BJ (cell line): ENCODE results near the gene CYB561D1. TPM values are rescaled to one million over a fixed set of nuclear protein-coding genes. Genes with fewer than 3 reads are reported as not detected.

Experiments
- CTCF ChIA-PET: fragments of 350-600 bp; formaldehyde crosslinking; extraction: SDS; loops from one replicate; lab custom pipeline; 2021; ENCODE audit warnings: antibody characterized with exemption, inconsistent platforms; lab: Yijun Ruan, JAX
- POLR2A ChIA-PET: fragments of 300-600 bp; sonication (Branson Sonifier 250); formaldehyde crosslinking; extraction: SDS; loops from one replicate; lab custom pipeline; 2021; ENCODE audit warnings: antibody characterized with exemption; lab: Charles Lee
- DNase-seq: peaks from one replicate; pipeline ENCODE4 v3.0.0-alpha.2; 2011; ENCODE audit warnings: low read depth
- H3K27me3 ChIP-seq: 2 replicates; pipeline ENCODE4 v1.6.0; 2011; ENCODE audit warnings: low read length; ENCODE audit not compliant: control insufficient read depth, insufficient read depth
- H3K36me3 ChIP-seq: 2 replicates; pipeline ENCODE4 v1.5.1; 2011; ENCODE audit warnings: low read length; ENCODE audit not compliant: control insufficient read depth, insufficient read depth
- H3K4me3 ChIP-seq: 2 replicates; pipeline ENCODE4 v1.5.1; 2011; ENCODE audit warnings: low read depth, mild to moderate bottlenecking, control low read depth, low read length
- CTCF ChIP-seq: IDR thresholded peaks from 2 replicates; pipeline ENCODE4 v1.5.1; 2011; ENCODE audit warnings: low read depth, mild to moderate bottlenecking, control low read depth, inconsistent platforms, low read length, moderate library complexity; ENCODE audit not compliant: insufficient read depth
- polyA plus RNA-seq: library from polyadenylated mRNA; depleted of rRNA; stranded (reverse); fragments of >200 nt; gene quantifications from 2 replicates; pipeline ENCODE4 v1.2.3, GENCODE V29; 2011

Gene CYB561D1
- polyA plus RNA-seq, 1 experiment: 10.8 TPM

GRCh38 chr1:109534307-109534858, 40.5 kb downstream of the CYB561D1 start:
- TF ChIP-seq CTCF: no peak
- Histone ChIP-seq H3K27me3 (peaks cover 3% of the 10 kb centered on the region; the same call in 1 of the 2 replicates), H3K36me3 (no peaks in the 10 kb centered on the region), H3K4me3 (no peak overlapping the region)
- ChIA-PET CTCF (interaction anchor here (0.7 to 26.3 kb wide), 6 partner anchors 9 to 451 kb away, joined by 3 to 1371 read pairs (median 12); partner anchors contain the start of genes AHCYL1, AMIGO1, ATXN7L2 and CYB561D1), POLR2A (no interaction called here)
- DNase-seq: no peak

- CTCF ChIA-PET: interaction anchor here (1.4 to 26.3 kb wide), 3 partner anchors 8 to 271 kb away, joined by 4 to 1371 read pairs (median 82); partner anchors contain the start of genes AMIGO1, ATXN7L2, CYB561D1 and GPR61
- DNase-seq: no peak
- POLR2A ChIA-PET: no interaction called here
- no peak for TF ChIP-seq CTCF
- H3K4me3 ChIP-seq: no peak overlapping the region
- H3K36me3 ChIP-seq: no peaks in the 10 kb centered on the region
- peaks cover 3% of the 10 kb centered on the region; the same call in 1 of the 2 replicates for H3K27me3 ChIP-seq
These were observed 41.6 kb downstream of the CYB561D1 start for GRCh38 chr1:109535481-109535880.

GRCh38 chr1:109535971-109536491, 42.1 kb downstream of the CYB561D1 start:
- no peak for DNase-seq
- H3K36me3 ChIP-seq: no peaks in the 10 kb centered on the region
- no peak overlapping the region for H3K4me3 ChIP-seq
- ChIA-PET CTCF (interaction anchor here (1.4 to 26.3 kb wide), 3 partner anchors 7 to 272 kb away, joined by 4 to 1371 read pairs (median 82); partner anchors contain the start of genes AMIGO1, ATXN7L2, CYB561D1 and GPR61), POLR2A (no interaction called here)
- H3K27me3 ChIP-seq: peaks cover 5% of the 10 kb centered on the region; the same call in 1 of the 2 replicates
- no peak for TF ChIP-seq CTCF

- CTCF ChIA-PET: interaction anchor here (0.9 to 26.3 kb wide), 6 partner anchors 40 to 261 kb away, joined by 3 to 1371 read pairs (median 3); partner anchors contain the start of genes AMIGO1, ATXN7L2 and CYB561D1
- DNase-seq: no peak
- POLR2A ChIA-PET: no interaction called here
- peaks cover 5% of the 10 kb centered on the region; the same call in 1 of the 2 replicates for H3K27me3 ChIP-seq
- H3K36me3 ChIP-seq: no peaks in the 10 kb centered on the region
- no peak overlapping the region for H3K4me3 ChIP-seq
- TF ChIP-seq CTCF: no peak
These were observed 43.7 kb downstream of the CYB561D1 start for GRCh38 chr1:109537450-109538178.
